ENCODE measurements around the gene PRRC2C.

- TF ChIP-seq EZH2 (IDR thresholded peaks at IDR 0.05; ENCODE audit: borderline replicate concordance, insufficient read depth, low read length, poor library complexity, severe bottlenecking), result no peak
- no peak for TF ChIP-seq CTCF (IDR thresholded peaks at IDR 0.05; ENCODE audit: poor library complexity, severe bottlenecking)
- TF ChIP-seq POLR2AphosphoS5 (IDR thresholded peaks at IDR 0.05), result no peak
Observed at GRCh38 chr1:171570295-171570694, 85.0 kb downstream of the PRRC2C start.
